ENCODE results near the gene IFIH1. TPM values are rescaled to one million over a fixed set of nuclear protein-coding genes. Genes with fewer than 3 reads are reported as not detected.

Gene IFIH1
- total and polyA plus RNA-seq, 9 of the 15 experiments (the other 6 are each of a cell fraction or from before 2014, with no cell fraction given): 0.15 to 1.2 (median 0.60) TPM; not detected in 1

DNA sequence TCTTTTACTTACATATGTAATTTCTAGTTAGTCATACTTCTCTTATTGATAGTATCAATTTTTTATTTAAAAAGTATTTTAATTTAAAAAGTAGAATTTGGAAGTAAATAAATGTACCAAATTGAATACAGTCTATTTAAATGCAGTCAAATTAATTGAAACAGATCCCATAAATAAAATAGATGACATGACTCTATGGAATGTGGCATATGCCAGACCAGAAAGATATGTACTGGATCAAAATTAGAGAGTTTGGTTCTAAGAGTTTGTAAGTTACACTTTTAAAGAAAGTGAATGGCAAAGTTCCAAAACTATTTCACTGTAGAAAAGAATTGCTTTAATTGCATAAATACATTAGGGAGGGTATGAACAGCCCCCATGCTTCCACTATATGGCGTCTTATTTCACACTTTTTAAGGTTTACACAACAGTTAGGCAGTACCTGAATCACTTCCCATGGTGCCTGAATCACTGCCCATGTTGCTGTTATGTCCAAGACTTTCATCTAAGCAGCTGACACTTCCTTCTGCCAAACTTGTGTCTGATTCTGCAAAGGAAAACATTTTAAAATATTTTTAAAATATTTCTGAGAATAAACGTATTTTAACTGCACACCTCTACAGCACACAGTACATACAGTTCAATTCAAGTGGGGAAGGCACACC lies 25.2 kb downstream of the IFIH1 start (continued):
- TF ChIP-seq ZKSCAN8 (CRISPR knock-in tag; IDR thresholded peaks at IDR 0.05) (no peak), CHD2 (IDR thresholded peaks at IDR 0.05; ENCODE audit: low read depth, low read length) (no peak), ZNF146 (CRISPR knock-in tag; IDR thresholded peaks at IDR 0.05; ENCODE audit: unreplicated experiment) (no peak), ILK (tag; IDR thresholded peaks at IDR 0.05; ENCODE audit: borderline replicate concordance, low read depth) (no peak), CHAMP1 (IDR thresholded peaks at IDR 0.05) (no peak), MECOM (CRISPR knock-in tag; IDR thresholded peaks at IDR 0.05) (no peak)
- TF ChIP-seq, protein P1, sequence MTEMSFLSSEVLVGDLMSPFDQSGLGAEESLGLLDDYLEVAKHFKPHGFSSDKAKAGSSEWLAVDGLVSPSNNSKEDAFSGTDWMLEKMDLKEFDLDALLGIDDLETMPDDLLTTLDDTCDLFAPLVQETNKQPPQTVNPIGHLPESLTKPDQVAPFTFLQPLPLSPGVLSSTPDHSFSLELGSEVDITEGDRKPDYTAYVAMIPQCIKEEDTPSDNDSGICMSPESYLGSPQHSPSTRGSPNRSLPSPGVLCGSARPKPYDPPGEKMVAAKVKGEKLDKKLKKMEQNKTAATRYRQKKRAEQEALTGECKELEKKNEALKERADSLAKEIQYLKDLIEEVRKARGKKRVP (CRISPR knock-in tag; IDR thresholded peaks at IDR 0.05): no peak
- TF ChIP-seq, protein P2, sequence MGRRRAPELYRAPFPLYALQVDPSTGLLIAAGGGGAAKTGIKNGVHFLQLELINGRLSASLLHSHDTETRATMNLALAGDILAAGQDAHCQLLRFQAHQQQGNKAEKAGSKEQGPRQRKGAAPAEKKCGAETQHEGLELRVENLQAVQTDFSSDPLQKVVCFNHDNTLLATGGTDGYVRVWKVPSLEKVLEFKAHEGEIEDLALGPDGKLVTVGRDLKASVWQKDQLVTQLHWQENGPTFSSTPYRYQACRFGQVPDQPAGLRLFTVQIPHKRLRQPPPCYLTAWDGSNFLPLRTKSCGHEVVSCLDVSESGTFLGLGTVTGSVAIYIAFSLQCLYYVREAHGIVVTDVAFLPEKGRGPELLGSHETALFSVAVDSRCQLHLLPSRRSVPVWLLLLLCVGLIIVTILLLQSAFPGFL (CRISPR knock-in tag; IDR thresholded peaks at IDR 0.05): no peak
- TF ChIP-seq, protein P3, sequence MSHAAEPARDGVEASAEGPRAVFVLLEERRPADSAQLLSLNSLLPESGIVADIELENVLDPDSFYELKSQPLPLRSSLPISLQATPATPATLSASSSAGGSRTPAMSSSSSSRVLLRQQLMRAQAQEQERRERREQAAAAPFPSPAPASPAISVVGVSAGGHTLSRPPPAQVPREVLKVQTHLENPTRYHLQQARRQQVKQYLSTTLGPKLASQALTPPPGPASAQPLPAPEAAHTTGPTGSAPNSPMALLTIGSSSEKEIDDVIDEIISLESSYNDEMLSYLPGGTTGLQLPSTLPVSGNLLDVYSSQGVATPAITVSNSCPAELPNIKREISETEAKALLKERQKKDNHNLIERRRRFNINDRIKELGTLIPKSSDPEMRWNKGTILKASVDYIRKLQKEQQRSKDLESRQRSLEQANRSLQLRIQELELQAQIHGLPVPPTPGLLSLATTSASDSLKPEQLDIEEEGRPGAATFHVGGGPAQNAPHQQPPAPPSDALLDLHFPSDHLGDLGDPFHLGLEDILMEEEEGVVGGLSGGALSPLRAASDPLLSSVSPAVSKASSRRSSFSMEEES (CRISPR knock-in tag; IDR thresholded peaks at IDR 0.05): no peak

Measured in K562 (cell line).